Measurements from ENCODE around the gene FLCN. TPM values are rescaled to one million over a fixed set of nuclear protein-coding genes. Genes with fewer than 3 reads are reported as not detected.

FLCN gene
- total and polyA plus RNA-seq, 10 of the 15 experiments (the other 5 are each of a cell fraction or from before 2014, with no cell fraction given) = 1.1 to 24.7 (median 10.4) TPM

GRCh38 chr17:17177176-17177575 is 59.8 kb downstream of the FLCN start (continued):
- no peak for TF ChIP-seq ZSCAN29 (IDR thresholded peaks at IDR 0.05)

- no peak overlapping the region for H3K4me3 ChIP-seq
- H3K27ac ChIP-seq (ENCODE audit: control insufficient read depth, insufficient read depth) = no peak overlapping the region
- 97% methylated on average over 12 of the region's 12 CpGs for WGBS (ENCODE audit: insufficient coverage, insufficient replicate concordance, low lambda C conversion rate, missing lambda C conversion rate)
Measured at GRCh38 chr17:17176341-17176740, 60.6 kb downstream of the FLCN start.

More at GRCh38 chr17:17176341-17176740, 60.6 kb downstream of the FLCN start:
- ATAC-seq (no peak), DNase-seq (ENCODE audit: low read depth, low spot score) (no peak), FAIRE-seq (no peak)
- Histone ChIP-seq H3K9me3 (replicated peaks; ENCODE audit: control insufficient read depth, insufficient read depth, low read length) (no peaks in the 10 kb centered on the region), H3K27me3 (replicated peaks in 1 of 2; ENCODE audit: control insufficient read depth in 2 of 2, insufficient read depth in 2 of 2, low read length in 1 of 2) (no peaks in the 10 kb centered on the region), H2AFZ (ENCODE audit: control insufficient read depth, low read depth, low read length) (no peak overlapping the region), H3K4me2 (ENCODE audit: control insufficient read depth, insufficient read depth) (no peak overlapping the region), H3K9ac (ENCODE audit: control insufficient read depth, insufficient read depth, low read length) (no peak overlapping the region), H3K79me2 (ENCODE audit: control insufficient read depth, insufficient read depth, low read length) (no peaks in the 10 kb centered on the region), H3K4me1 (ENCODE audit: control insufficient read depth, insufficient read depth, low read length) (peaks cover 18% of the 10 kb centered on the region), H3K36me3 (ENCODE audit: control insufficient read depth in 2 of 2, insufficient read depth in 2 of 2, low read length in 1 of 2) (peaks cover 25 to 34% of the 10 kb centered on the region in 2 experiments), H4K20me1 (ENCODE audit: control insufficient read depth, insufficient read depth) (no peaks in the 10 kb centered on the region)
- no TSS peak for BruUV-seq (replicated peaks)
- RAD21 ChIA-PET (ENCODE audit: unreplicated experiment) = no interaction called here
- TF ChIP-seq MYC (IDR thresholded peaks at IDR 0.05; ENCODE audit: insufficient read depth, insufficient read length, insufficient replicate concordance, low read length, severe bottlenecking) = no peak
- no peak for TF ChIP-seq ZNF592 (IDR thresholded peaks at IDR 0.05)
- no peak for TF ChIP-seq TCF3 (IDR thresholded peaks at IDR 0.05; ENCODE audit: borderline replicate concordance, insufficient read depth, low read depth, low read length)
- TF ChIP-seq POU2F2 (IDR thresholded peaks at IDR 0.05; ENCODE audit: borderline replicate concordance, low read depth, low read length) = no peak
- TF ChIP-seq STAT3 (IDR thresholded peaks at IDR 0.05; ENCODE audit: low read depth, low read length) = no peak
- intact Hi-C loops (cut with micrococcal nuclease; ENCODE audit: unreplicated experiment) (no loop called here), in situ Hi-C loops (cut with MboI) (no loop called here)
- POLR2A ChIA-PET = interaction anchor here (0.6 kb wide), 1 partner anchor 13 kb away, joined by 3 read pairs; no protein-coding TSS in a partner anchor
- CTCF ChIA-PET = no interaction called here
- SMC1A ChIA-PET (ENCODE audit: uncharacterized antibody, unreplicated experiment) = no interaction called here
